Fibroblast of lung (primary cell): ENCODE results near the gene FAP. TPM values are rescaled to one million over a fixed set of nuclear protein-coding genes. Genes with fewer than 3 reads are reported as not detected.

ENCODE experiments used
- DNase-seq, 2 donors: peaks; one replicate each; pipeline versions ENCODE4 v3.0.0 to v3.0.0-alpha.2; 2010; ENCODE audit warnings: low read depth in 2 of 2
- H2AFZ ChIP-seq: 2 replicates; pipeline ENCODE4 v1.5.1; 2012; ENCODE audit warnings: low read length, control low read depth, inconsistent platforms
- H3K27ac ChIP-seq: 2 replicates; pipeline ENCODE4 v1.5.1; 2011; ENCODE audit warnings: low read length, control low read depth; ENCODE audit not compliant: insufficient read depth
- H3K27me3 ChIP-seq: 2 replicates; pipeline ENCODE4 v1.5.1; 2011; ENCODE audit warnings: mild to moderate bottlenecking, low read length; ENCODE audit not compliant: control insufficient read depth, insufficient read depth
- H3K36me3 ChIP-seq: 2 replicates; pipeline ENCODE4 v1.5.1; 2011; ENCODE audit warnings: low read length; ENCODE audit not compliant: control insufficient read depth, insufficient read depth
- H3K4me1 ChIP-seq: 2 replicates; pipeline ENCODE4 v1.5.1; 2011; ENCODE audit warnings: low read length; ENCODE audit not compliant: control insufficient read depth, insufficient read depth; ENCODE audit errors: extremely low read depth
- H3K4me2 ChIP-seq: 2 replicates; pipeline ENCODE4 v1.5.1; 2011; ENCODE audit warnings: low read length, control low read depth; ENCODE audit not compliant: insufficient read depth; ENCODE audit errors: extremely low read depth
- H3K4me3 ChIP-seq, 4 experiments: fragments of 200-600 bp in 1 of 4; sonication (generic) in 1 of 4; replicated peaks in 1 of 4; 2 replicates each; pipeline ENCODE4 v1.5.1; 2011 to 2016; ENCODE audit warnings: low read length in 4 of 4, low read depth in 3 of 4, mild to moderate bottlenecking in 3 of 4, control low read depth in 2 of 4, inconsistent platforms in 1 of 4, mixed read lengths in 1 of 4; ENCODE audit not compliant: insufficient read depth in 1 of 4; ENCODE audit errors: control extremely low read depth in 1 of 4
- H3K79me2 ChIP-seq: 2 replicates; pipeline ENCODE4 v1.5.1; 2012; ENCODE audit warnings: mild to moderate bottlenecking, low read length, inconsistent platforms; ENCODE audit not compliant: control insufficient read depth, insufficient read depth
- H3K9ac ChIP-seq: 2 replicates; pipeline ENCODE4 v1.5.1; 2011; ENCODE audit warnings: mild to moderate bottlenecking, low read length, control low read depth; ENCODE audit not compliant: insufficient read depth
- H3K9me3 ChIP-seq: 2 replicates; pipeline ENCODE4 v1.5.1; 2012; ENCODE audit warnings: low read depth, low read length; ENCODE audit not compliant: control insufficient read depth, insufficient read depth
- H4K20me1 ChIP-seq: 2 replicates; pipeline ENCODE4 v1.5.1; 2011; ENCODE audit warnings: low read length; ENCODE audit not compliant: control insufficient read depth, insufficient read depth; ENCODE audit errors: extremely low read depth
- CTCF ChIP-seq, 2 donors: IDR thresholded peaks in 1 of 2; conservative IDR thresholded peaks in 1 of 2; 1 replicate in 1 of 2; 2 replicates in 1 of 2; pipeline ENCODE4 v1.5.1; 2011 to 2012; ENCODE audit warnings: low read length in 2 of 2, control low read depth in 1 of 2, inconsistent platforms in 1 of 2, low read depth in 1 of 2, mild to moderate bottlenecking in 1 of 2
- EZH2 ChIP-seq: IDR thresholded peaks from 2 replicates; pipeline ENCODE4 v1.5.1; 2012; ENCODE audit warnings: low read length, control low read depth, mild to moderate bottlenecking; ENCODE audit errors: missing control alignments
- polyA plus RNA-seq, 2 donors: library from polyadenylated mRNA; depleted of rRNA in 1 of 2; stranded (reverse) in 1 of 2; unstranded in 1 of 2; fragments of >200 nt; gene quantifications; 2 replicates each; pipeline ENCODE4 v1.2.1, GENCODE V29; 2011 to 2012; ENCODE audit warnings: missing spikeins in 1 of 2
- total RNA-seq: library from RNA; depleted of rRNA; stranded (reverse); fragments of >200 nt; gene quantifications from 2 replicates; pipeline ENCODE4 v1.2.1, GENCODE V29; 2014

Gene FAP
- total and polyA plus RNA-seq, 2 donors (not counting 1 experiment from before 2014, with no cell fraction given) = 96.1 to 140 TPM

GRCh38 chr2:162188451-162188850 lies 54.8 kb downstream of the FAP start:
- Histone ChIP-seq H3K36me3 (peaks cover 3% of the 10 kb centered on the region), H3K27me3 (no peaks in the 10 kb centered on the region), H3K4me1 (no peaks in the 10 kb centered on the region), H3K4me2 (no peak overlapping the region), H2AFZ (no peak overlapping the region), H3K27ac (no peak overlapping the region), H3K9ac (no peak overlapping the region), H3K9me3 (no peaks in the 10 kb centered on the region), H4K20me1 (no peaks in the 10 kb centered on the region), H3K79me2 (no peaks in the 10 kb centered on the region), H3K4me3 (no peak overlapping the region)
- no peak for DNase-seq
- TF ChIP-seq CTCF (conservative IDR thresholded peaks at IDR 0.05 in 1 of 2, IDR thresholded peaks at IDR 0.05 in 1 of 2; ENCODE audit: low read depth in 1 of 2, low read length in 2 of 2) (no peak), EZH2 (no peak)

- no peak overlapping the region for H2AFZ ChIP-seq
- H3K79me2 ChIP-seq = no peaks in the 10 kb centered on the region
- no peaks in the 10 kb centered on the region for H4K20me1 ChIP-seq
- no peak overlapping the region for H3K4me3 ChIP-seq
- no peak for TF ChIP-seq EZH2
- no peak for TF ChIP-seq CTCF (conservative IDR thresholded peaks at IDR 0.05 in 1 of 2, IDR thresholded peaks at IDR 0.05 in 1 of 2; ENCODE audit: low read depth in 1 of 2, low read length in 2 of 2)
- no peak overlapping the region for H3K9ac ChIP-seq
- H3K27me3 ChIP-seq = no peaks in the 10 kb centered on the region
- no peaks in the 10 kb centered on the region for H3K4me1 ChIP-seq
- H3K4me2 ChIP-seq = no peak overlapping the region
- H3K27ac ChIP-seq = no peak overlapping the region
- H3K36me3 ChIP-seq = peaks cover 5% of the 10 kb centered on the region
- no peaks in the 10 kb centered on the region for H3K9me3 ChIP-seq
- DNase-seq = no peak
These were observed 57.6 kb downstream of the FAP start for GRCh38 chr2:162185541-162186232.

GRCh38 chr2:162184821-162185450 lies 58.3 kb downstream of the FAP start:
- TF ChIP-seq CTCF (conservative IDR thresholded peaks at IDR 0.05 in 1 of 2, IDR thresholded peaks at IDR 0.05 in 1 of 2; ENCODE audit: low read depth in 1 of 2, low read length in 2 of 2) = no peak
- TF ChIP-seq EZH2 = no peak
- H3K4me3 ChIP-seq = no peak overlapping the region
- H4K20me1 ChIP-seq = no peaks in the 10 kb centered on the region
- H3K36me3 ChIP-seq = peaks cover 5% of the 10 kb centered on the region
- no peak overlapping the region for H3K4me2 ChIP-seq
- H3K27ac ChIP-seq = no peak overlapping the region
- H3K79me2 ChIP-seq = no peaks in the 10 kb centered on the region
- H3K4me1 ChIP-seq = no peaks in the 10 kb centered on the region
- no peaks in the 10 kb centered on the region for H3K27me3 ChIP-seq
- DNase-seq = peak in 1 of 2 donors; percentile 27
- no peaks in the 10 kb centered on the region for H3K9me3 ChIP-seq
- no peak overlapping the region for H2AFZ ChIP-seq
- no peak overlapping the region for H3K9ac ChIP-seq
